Right atrium auricular region (tissue), 2 donors: ENCODE results near the gene RAB4A. TPM values are rescaled to one million over a fixed set of nuclear protein-coding genes. Genes with fewer than 3 reads are reported as not detected.

ENCODE experiments used
- DNase-seq: peaks from one replicate; pipeline ENCODE4 v3.0.0-alpha.2; 2019; ENCODE audit warnings: low spot score
- H3K27ac ChIP-seq, 2 donors: fragments of 200-600 bp; sonication (generic); 1 replicate in 1 of 2; 2 replicates in 1 of 2; pipeline ENCODE4 v1.5.1; 2016 to 2019
- H3K27me3 ChIP-seq, 2 donors: fragments of 200-600 bp; sonication (generic); one replicate each; pipeline versions ENCODE4 v1.5.1 to v1.6.0; 2017 to 2019
- H3K36me3 ChIP-seq: fragments of 200-600 bp; sonication (generic); one replicate; pipeline ENCODE4 v1.5.1; 2016
- H3K4me1 ChIP-seq, 2 donors: fragments of 200-600 bp; sonication (generic); one replicate each; pipeline versions ENCODE4 v1.5.1 to v1.6.0; 2017 to 2019
- H3K4me3 ChIP-seq, 2 donors: fragments of 200-600 bp; sonication (generic); 1 replicate in 1 of 2; 2 replicates in 1 of 2; pipeline ENCODE4 v1.5.1; 2017 to 2019; ENCODE audit warnings: mild to moderate bottlenecking in 1 of 2, moderate library complexity in 1 of 2
- H3K9me3 ChIP-seq, 2 donors: fragments of 200-600 bp; sonication (generic); one replicate each; pipeline ENCODE4 v1.5.1; 2019
- total RNA-seq, 2 donors: library from RNA; depleted of rRNA; stranded (reverse); fragments of >200 nt; gene quantifications; one replicate each; pipeline ENCODE4 v1.1.0, GENCODE V29; 2016
- TF ChIP-seq, protein P1 (sequence below), 2 donors: fragments of 200-600 bp; sonication (generic); IDR thresholded peaks; one replicate each; pipeline ENCODE4 v1.5.1; 2019; ENCODE audit warnings: antibody characterized with exemption in 2 of 2

The RAB4A gene
- total RNA-seq, 2 donors from 2014 or later, result 44.4 to 60.8 TPM

DNA sequence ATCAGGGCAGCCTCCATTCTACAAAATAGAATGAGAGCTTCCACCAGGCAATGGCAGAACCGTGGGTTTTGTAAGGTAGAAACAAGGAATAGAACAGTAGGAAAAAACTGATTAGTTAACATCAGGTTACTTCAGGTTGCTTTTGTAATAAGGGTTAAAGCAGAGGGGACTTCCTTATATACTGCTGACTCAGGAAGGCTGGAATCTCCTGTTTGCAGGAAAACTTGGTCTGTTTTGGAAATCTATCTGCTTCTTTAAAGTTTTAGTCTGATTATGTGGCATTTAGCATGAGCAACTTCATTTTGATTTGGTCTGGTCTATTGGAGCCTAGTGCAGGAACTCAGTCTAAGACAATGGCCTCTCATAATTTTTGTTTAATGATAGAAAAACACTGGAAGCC, 32.7 kb upstream of the RAB4A start:
- Histone ChIP-seq H3K4me3 (no peak overlapping the region), H3K27me3 (no peaks in the 10 kb centered on the region), H3K36me3 (no peaks in the 10 kb centered on the region), H3K27ac (no peak overlapping the region), H3K4me1 (no peaks in the 10 kb centered on the region), H3K9me3 (peaks cover 0 to 4% of the 10 kb centered on the region in 2 donors)
- TF ChIP-seq, protein P1, sequence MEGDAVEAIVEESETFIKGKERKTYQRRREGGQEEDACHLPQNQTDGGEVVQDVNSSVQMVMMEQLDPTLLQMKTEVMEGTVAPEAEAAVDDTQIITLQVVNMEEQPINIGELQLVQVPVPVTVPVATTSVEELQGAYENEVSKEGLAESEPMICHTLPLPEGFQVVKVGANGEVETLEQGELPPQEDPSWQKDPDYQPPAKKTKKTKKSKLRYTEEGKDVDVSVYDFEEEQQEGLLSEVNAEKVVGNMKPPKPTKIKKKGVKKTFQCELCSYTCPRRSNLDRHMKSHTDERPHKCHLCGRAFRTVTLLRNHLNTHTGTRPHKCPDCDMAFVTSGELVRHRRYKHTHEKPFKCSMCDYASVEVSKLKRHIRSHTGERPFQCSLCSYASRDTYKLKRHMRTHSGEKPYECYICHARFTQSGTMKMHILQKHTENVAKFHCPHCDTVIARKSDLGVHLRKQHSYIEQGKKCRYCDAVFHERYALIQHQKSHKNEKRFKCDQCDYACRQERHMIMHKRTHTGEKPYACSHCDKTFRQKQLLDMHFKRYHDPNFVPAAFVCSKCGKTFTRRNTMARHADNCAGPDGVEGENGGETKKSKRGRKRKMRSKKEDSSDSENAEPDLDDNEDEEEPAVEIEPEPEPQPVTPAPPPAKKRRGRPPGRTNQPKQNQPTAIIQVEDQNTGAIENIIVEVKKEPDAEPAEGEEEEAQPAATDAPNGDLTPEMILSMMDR (IDR thresholded peaks at IDR 0.05), result no peak
- no peak for DNase-seq

DNA sequence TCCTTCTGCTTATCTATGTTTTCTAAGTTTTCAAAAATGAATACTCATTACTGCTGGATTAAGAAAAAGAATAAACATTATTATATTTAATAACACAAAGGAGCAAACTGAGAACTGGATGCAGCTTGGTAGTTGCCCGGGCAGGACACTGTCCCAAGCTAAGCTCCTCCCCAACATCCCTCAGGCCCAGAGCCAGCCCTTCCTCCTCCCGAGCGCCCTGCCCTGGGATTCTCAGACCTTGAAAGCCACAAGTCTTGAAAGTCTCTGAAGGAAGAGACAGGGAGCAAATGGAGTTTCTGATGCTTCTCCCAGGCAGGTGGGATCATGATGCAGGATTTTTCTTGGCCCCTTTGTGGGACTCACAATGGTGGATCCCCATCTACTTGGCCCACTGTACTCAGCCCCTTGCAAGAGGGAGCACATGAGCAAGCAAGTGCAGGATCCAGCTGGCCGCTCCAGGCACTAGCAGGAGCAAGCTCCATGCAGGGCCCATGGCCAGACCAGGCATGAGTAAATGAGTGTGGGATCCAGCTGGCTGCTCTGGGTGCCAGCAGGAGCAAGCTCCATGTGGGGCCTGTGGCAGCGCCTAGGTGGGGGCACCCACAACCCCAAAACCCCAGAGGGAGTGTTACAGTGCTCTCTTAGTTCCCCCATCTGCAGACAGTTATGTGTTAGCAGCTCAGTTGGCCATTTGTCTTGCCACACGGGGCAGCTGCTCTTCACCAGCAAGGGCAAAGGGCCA, 32.1 kb upstream of the RAB4A start:
- no peaks in the 10 kb centered on the region for H3K27me3 ChIP-seq
- H3K27ac ChIP-seq, result no peak overlapping the region
- H3K36me3 ChIP-seq, result no peaks in the 10 kb centered on the region
- no peaks in the 10 kb centered on the region for H3K4me1 ChIP-seq
- no peak for DNase-seq
- TF ChIP-seq, protein P1 (IDR thresholded peaks at IDR 0.05), result no peak
- peaks cover 0 to 10% of the 10 kb centered on the region in 2 donors for H3K9me3 ChIP-seq
- H3K4me3 ChIP-seq, result no peak overlapping the region

DNA sequence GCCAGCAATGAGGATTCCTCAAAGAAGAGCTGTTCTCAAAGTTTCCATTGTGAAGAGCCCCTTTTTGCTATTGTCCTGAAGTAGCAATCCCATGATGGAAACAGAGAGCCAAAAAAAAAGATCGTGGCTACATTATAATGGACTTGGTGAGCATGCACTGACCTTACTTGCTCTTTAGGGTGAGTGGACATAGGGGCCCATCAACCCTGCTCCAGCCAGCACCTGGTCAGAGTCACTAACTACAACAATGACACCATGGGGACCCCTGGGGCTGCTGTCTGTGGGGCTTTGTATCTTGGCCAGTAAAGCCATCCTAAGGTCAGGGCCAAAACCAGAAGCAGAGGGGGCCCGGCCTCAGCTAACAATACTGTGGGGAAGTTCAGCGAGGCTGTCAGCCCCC, 30.4 kb upstream of the RAB4A start:
- Histone ChIP-seq H3K36me3 (no peaks in the 10 kb centered on the region), H3K9me3 (peaks cover 0 to 15% of the 10 kb centered on the region in 2 donors), H3K4me3 (no peak overlapping the region), H3K27ac (no peak overlapping the region), H3K4me1 (no peaks in the 10 kb centered on the region), H3K27me3 (no peaks in the 10 kb centered on the region)
- no peak for DNase-seq
- TF ChIP-seq, protein P1 (IDR thresholded peaks at IDR 0.05), result no peak

- no peak overlapping the region for H3K27ac ChIP-seq
- no peaks in the 10 kb centered on the region for H3K27me3 ChIP-seq
- no peaks in the 10 kb centered on the region for H3K4me1 ChIP-seq
- TF ChIP-seq, protein P1 (IDR thresholded peaks at IDR 0.05), result no peak
- peaks cover 0 to 15% of the 10 kb centered on the region in 2 donors for H3K9me3 ChIP-seq
- H3K4me3 ChIP-seq, result no peak overlapping the region
- DNase-seq, result no peak
- H3K36me3 ChIP-seq, result no peaks in the 10 kb centered on the region
Observed at GRCh38 chr1:229241390-229241789, 29.5 kb upstream of the RAB4A start.

- TF ChIP-seq, protein P1 (IDR thresholded peaks at IDR 0.05), result no peak
- Histone ChIP-seq H3K27me3 (no peaks in the 10 kb centered on the region), H3K4me1 (no peaks in the 10 kb centered on the region), H3K9me3 (peaks cover 0 to 15% of the 10 kb centered on the region in 2 donors), H3K27ac (no peak overlapping the region), H3K4me3 (no peak overlapping the region), H3K36me3 (no peaks in the 10 kb centered on the region)
- no peak for DNase-seq
Observed at GRCh38 chr1:229243638-229244037, 27.3 kb upstream of the RAB4A start.

GRCh38 chr1:229244091-229244490, 26.8 kb upstream of the RAB4A start:
- Histone ChIP-seq H3K9me3 (peaks cover 0 to 15% of the 10 kb centered on the region in 2 donors), H3K27ac (no peak overlapping the region), H3K4me3 (no peak overlapping the region), H3K27me3 (no peaks in the 10 kb centered on the region), H3K36me3 (no peaks in the 10 kb centered on the region), H3K4me1 (no peaks in the 10 kb centered on the region)
- TF ChIP-seq, protein P1 (IDR thresholded peaks at IDR 0.05), result no peak
- DNase-seq, result no peak
